ENCODE data around the gene CALCOCO2. TPM values are rescaled to one million over a fixed set of nuclear protein-coding genes. Genes with fewer than 3 reads are reported as not detected.
A peak's percentile ranks its signal among the peaks of the same experiment; 100 is the strongest.

The CALCOCO2 gene
- total and polyA plus RNA-seq, 2 of the 13 experiments (the other 11 are each of a cell fraction or from before 2014, with no cell fraction given): 72.9 to 111 TPM

GRCh38 chr17:48892940-48893645 is 62.3 kb downstream of the CALCOCO2 start (continued):
- TF ChIP-seq, protein P1, sequence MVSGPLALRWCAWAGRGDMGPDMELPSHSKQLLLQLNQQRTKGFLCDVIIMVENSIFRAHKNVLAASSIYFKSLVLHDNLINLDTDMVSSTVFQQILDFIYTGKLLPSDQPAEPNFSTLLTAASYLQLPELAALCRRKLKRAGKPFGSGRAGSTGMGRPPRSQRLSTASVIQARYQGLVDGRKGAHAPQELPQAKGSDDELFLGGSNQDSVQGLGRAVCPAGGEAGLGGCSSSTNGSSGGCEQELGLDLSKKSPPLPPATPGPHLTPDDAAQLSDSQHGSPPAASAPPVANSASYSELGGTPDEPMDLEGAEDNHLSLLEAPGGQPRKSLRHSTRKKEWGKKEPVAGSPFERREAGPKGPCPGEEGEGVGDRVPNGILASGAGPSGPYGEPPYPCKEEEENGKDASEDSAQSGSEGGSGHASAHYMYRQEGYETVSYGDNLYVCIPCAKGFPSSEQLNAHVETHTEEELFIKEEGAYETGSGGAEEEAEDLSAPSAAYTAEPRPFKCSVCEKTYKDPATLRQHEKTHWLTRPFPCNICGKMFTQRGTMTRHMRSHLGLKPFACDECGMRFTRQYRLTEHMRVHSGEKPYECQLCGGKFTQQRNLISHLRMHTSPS (CRISPR knock-in tag; IDR thresholded peaks at IDR 0.05; ENCODE audit: low read depth): peak; percentile 7; the same call in 1 of the 2 replicates
- TF ChIP-seq ZMYM4 (CRISPR knock-in tag; IDR thresholded peaks at IDR 0.05) (no peak), MTA1 (CRISPR knock-in tag; IDR thresholded peaks at IDR 0.05; ENCODE audit: borderline replicate concordance) (peak; percentile 71; the same call in 1 of the 2 replicates), HOXA5 (CRISPR knock-in tag; IDR thresholded peaks at IDR 0.05) (no peak), CCAR2 (optimal IDR thresholded peaks at IDR 0.05; ENCODE audit: low read depth, low read length) (no peak), STAT6 (CRISPR knock-in tag; IDR thresholded peaks at IDR 0.05; ENCODE audit: borderline replicate concordance) (0 out of 2 replicates have a peak, but pooled peaks have one; percentile 24), STAT5B (CRISPR knock-in tag; IDR thresholded peaks at IDR 0.05) (0 out of 2 replicates have a peak, but pooled peaks have one; percentile 16), GLMP (CRISPR knock-in tag; IDR thresholded peaks at IDR 0.05; ENCODE audit: borderline replicate concordance) (no peak), HOMEZ (CRISPR knock-in tag; IDR thresholded peaks at IDR 0.05; ENCODE audit: low read depth) (no peak), REL (CRISPR knock-in tag; conservative IDR thresholded peaks at IDR 0.05) (no peak), ERF (CRISPR knock-in tag; IDR thresholded peaks at IDR 0.05) (0 out of 2 replicates have a peak, but pooled peaks have one; percentile 6), KDM3A (CRISPR knock-in tag; IDR thresholded peaks at IDR 0.05; ENCODE audit: low read depth) (0 out of 2 replicates have a peak, but pooled peaks have one; percentile 11), ZNF850 (CRISPR knock-in tag; conservative IDR thresholded peaks at IDR 0.05) (no peak), NKX3-1 (CRISPR knock-in tag; IDR thresholded peaks at IDR 0.05) (no peak)
- TF ChIP-seq, protein P2, sequence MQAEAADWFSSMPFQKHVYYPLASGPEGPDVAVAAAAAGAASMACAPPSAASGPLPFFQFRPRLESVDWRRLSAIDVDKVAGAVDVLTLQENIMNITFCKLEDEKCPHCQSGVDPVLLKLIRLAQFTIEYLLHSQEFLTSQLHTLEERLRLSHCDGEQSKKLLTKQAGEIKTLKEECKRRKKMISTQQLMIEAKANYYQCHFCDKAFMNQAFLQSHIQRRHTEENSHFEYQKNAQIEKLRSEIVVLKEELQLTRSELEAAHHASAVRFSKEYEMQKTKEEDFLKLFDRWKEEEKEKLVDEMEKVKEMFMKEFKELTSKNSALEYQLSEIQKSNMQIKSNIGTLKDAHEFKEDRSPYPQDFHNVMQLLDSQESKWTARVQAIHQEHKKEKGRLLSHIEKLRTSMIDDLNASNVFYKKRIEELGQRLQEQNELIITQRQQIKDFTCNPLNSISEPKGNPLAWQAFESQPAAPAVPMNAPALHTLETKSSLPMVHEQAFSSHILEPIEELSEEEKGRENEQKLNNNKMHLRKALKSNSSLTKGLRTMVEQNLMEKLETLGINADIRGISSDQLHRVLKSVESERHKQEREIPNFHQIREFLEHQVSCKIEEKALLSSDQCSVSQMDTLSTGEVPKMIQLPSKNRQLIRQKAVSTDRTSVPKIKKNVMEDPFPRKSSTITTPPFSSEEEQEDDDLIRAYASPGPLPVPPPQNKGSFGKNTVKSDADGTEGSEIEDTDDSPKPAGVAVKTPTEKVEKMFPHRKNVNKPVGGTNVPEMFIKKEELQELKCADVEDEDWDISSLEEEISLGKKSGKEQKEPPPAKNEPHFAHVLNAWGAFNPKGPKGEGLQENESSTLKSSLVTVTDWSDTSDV (CRISPR knock-in tag; IDR thresholded peaks at IDR 0.05): no peak
- TF ChIP-seq, protein P3, sequence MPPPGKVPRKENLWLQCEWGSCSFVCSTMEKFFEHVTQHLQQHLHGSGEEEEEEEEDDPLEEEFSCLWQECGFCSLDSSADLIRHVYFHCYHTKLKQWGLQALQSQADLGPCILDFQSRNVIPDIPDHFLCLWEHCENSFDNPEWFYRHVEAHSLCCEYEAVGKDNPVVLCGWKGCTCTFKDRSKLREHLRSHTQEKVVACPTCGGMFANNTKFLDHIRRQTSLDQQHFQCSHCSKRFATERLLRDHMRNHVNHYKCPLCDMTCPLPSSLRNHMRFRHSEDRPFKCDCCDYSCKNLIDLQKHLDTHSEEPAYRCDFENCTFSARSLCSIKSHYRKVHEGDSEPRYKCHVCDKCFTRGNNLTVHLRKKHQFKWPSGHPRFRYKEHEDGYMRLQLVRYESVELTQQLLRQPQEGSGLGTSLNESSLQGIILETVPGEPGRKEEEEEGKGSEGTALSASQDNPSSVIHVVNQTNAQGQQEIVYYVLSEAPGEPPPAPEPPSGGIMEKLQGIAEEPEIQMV (CRISPR knock-in tag; IDR thresholded peaks at IDR 0.05; ENCODE audit: low read depth): peak; percentile 77
